Measurements from ENCODE around the gene EMC7. TPM values are rescaled to one million over a fixed set of nuclear protein-coding genes. Genes with fewer than 3 reads are reported as not detected.

The EMC7 gene
- total RNA-seq, 2 experiments from 2014 or later: 56.3 to 63.0 TPM

GRCh38 chr15:34109797-34110663, 8.4 kb upstream of the EMC7 start:
- no peaks in the 10 kb centered on the region for H3K4me1 Mint-ChIP-seq
- H3K36me3 Mint-ChIP-seq: peaks cover 4% of the 10 kb centered on the region
- H3K4me3 Mint-ChIP-seq: no peak overlapping the region
- peaks cover 6% of the 10 kb centered on the region for H3K27me3 Mint-ChIP-seq
- peaks cover under 1% of the 10 kb centered on the region for H3K9me3 Mint-ChIP-seq
- no peak overlapping the region for H3K27ac Mint-ChIP-seq
- no peak for DNase-seq

DNA sequence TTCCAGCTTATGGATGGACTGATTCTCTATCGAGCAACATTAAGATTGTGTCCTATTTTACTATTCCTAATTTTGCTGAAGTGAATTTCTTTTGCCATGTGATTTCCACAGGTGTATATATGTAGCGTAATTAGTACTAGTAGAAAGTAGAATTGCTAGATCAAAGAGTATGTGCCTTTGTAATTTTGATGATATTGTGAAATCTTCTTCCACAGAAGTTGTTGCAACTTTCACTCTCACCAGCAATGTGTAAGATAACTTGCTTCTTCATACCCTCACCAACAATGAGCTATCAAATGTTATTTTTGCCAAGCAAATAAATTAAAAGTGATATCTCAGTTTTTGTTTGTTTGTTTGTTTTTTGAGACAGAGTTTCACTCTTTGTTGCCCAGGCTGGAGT, 5.7 kb upstream of the EMC7 start:
- Mint-ChIP-seq H3K9me3 (peaks cover 13% of the 10 kb centered on the region), H3K4me3 (no peak overlapping the region), H3K27me3 (no peaks in the 10 kb centered on the region), H3K4me1 (peaks cover 6% of the 10 kb centered on the region), H3K36me3 (peaks cover 29% of the 10 kb centered on the region), H3K27ac (no peak overlapping the region)
- no peak for DNase-seq

- Mint-ChIP-seq H3K4me3 (no peak overlapping the region), H3K9me3 (peaks cover 16% of the 10 kb centered on the region), H3K27me3 (no peaks in the 10 kb centered on the region), H3K4me1 (peaks cover 8% of the 10 kb centered on the region), H3K27ac (no peak overlapping the region), H3K36me3 (peaks cover 35% of the 10 kb centered on the region)
- DNase-seq: no peak
Measured at GRCh38 chr15:34106423-34106822, 4.8 kb upstream of the EMC7 start.

- peak overlapping the region; percentile 100 for H3K4me3 Mint-ChIP-seq
- no peak for DNase-seq
- H3K27me3 Mint-ChIP-seq: no peaks in the 10 kb centered on the region
- peak overlapping the region; percentile 99 for H3K27ac Mint-ChIP-seq
- peaks cover 16% of the 10 kb centered on the region for H3K9me3 Mint-ChIP-seq
- peaks cover 43% of the 10 kb centered on the region for H3K36me3 Mint-ChIP-seq
- H3K4me1 Mint-ChIP-seq: peaks cover 26% of the 10 kb centered on the region
Measured at GRCh38 chr15:34102175-34102925, 688 bp upstream of the EMC7 start.

DNA sequence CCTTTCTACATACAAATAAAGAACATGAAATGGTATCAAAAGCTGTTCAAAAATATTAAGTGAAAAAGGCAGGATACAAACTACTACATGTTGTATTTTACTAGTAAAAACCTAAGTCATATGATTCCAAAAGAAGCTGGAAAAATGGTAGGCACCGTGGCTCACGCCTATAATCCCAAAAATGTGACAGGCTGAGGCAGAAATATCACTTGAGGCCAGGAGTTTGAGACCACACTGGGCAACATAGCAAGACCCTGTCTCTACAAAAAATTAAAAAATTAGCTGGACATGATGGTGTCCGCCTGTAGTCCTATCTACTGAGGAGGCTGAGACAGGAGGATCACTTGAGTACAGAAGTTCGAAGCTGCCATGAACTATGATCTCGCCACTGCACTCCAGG, 1.7 kb downstream of the EMC7 start:
- Mint-ChIP-seq H3K9me3 (peaks cover 13% of the 10 kb centered on the region), H3K27me3 (no peaks in the 10 kb centered on the region), H3K36me3 (peaks cover 40% of the 10 kb centered on the region), H3K4me1 (peaks cover 29% of the 10 kb centered on the region), H3K27ac (no peak overlapping the region), H3K4me3 (peak overlapping the region; percentile 100)
- no peak for DNase-seq

- H3K4me1 Mint-ChIP-seq: no peaks in the 10 kb centered on the region
Measured at GRCh38 chr15:34085746-34086145, 15.9 kb downstream of the EMC7 start.

DNA sequence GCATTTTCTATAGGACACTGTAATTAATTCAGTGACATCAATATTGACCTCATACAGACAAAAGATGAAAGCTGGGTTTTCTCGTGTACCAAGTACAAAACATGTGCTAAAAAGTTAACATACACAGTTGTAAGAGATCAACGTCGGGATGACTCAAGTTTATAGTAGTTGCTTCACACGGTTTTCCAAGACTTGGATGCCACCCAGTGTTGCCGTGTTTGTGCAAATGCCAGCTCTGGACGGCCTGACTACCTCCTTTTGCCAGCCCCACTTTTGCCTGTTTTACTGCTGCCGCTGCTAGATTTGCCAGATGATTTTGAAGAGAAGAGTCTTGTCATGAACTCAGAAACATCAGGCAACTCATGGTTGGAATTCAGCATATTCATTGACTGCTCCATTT, 17.6 kb downstream of the EMC7 start:
- H3K27me3 Mint-ChIP-seq: no peaks in the 10 kb centered on the region
- no peak overlapping the region for H3K4me3 Mint-ChIP-seq
- no peaks in the 10 kb centered on the region for H3K4me1 Mint-ChIP-seq
- peaks cover 11% of the 10 kb centered on the region for H3K36me3 Mint-ChIP-seq
- H3K9me3 Mint-ChIP-seq: no peaks in the 10 kb centered on the region
- DNase-seq: no peak
- H3K27ac Mint-ChIP-seq: no peak overlapping the region

More at GRCh38 chr15:34085746-34086145, 15.9 kb downstream of the EMC7 start:
- Mint-ChIP-seq H3K4me3 (no peak overlapping the region), H3K27me3 (no peaks in the 10 kb centered on the region), H3K27ac (no peak overlapping the region), H3K36me3 (peaks cover 11% of the 10 kb centered on the region), H3K9me3 (no peaks in the 10 kb centered on the region)
- DNase-seq: no peak

DNA sequence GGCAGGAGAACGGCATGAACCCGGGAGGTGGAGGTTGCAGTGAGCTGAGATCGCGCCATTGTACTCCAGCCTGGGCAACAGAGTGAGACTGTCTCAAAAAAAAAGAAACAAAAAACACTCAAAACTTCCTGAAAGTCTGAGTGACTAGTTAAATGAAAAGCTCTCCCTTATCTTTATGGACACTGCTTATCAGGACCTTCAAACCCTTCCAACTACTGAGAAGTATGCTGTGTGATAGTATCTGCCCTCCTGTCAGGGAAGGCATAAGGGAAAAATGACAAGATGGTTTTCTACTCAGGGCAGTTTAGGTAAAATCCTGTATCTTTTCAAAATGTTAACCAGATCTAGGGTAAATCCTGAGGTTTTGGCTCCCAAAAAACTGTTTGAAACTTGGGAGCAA, 21.8 kb downstream of the EMC7 start:
- H3K36me3 Mint-ChIP-seq: peaks cover 5% of the 10 kb centered on the region
- H3K4me3 Mint-ChIP-seq: no peak overlapping the region
- no peaks in the 10 kb centered on the region for H3K27me3 Mint-ChIP-seq
- H3K4me1 Mint-ChIP-seq: no peaks in the 10 kb centered on the region
- H3K9me3 Mint-ChIP-seq: no peaks in the 10 kb centered on the region
- H3K27ac Mint-ChIP-seq: no peak overlapping the region
- no peak for DNase-seq

- no peaks in the 10 kb centered on the region for H3K4me1 Mint-ChIP-seq
- H3K4me3 Mint-ChIP-seq: no peak overlapping the region
- no peak for DNase-seq
- no peaks in the 10 kb centered on the region for H3K27me3 Mint-ChIP-seq
- peaks cover 5% of the 10 kb centered on the region for H3K36me3 Mint-ChIP-seq
- no peak overlapping the region for H3K27ac Mint-ChIP-seq
- H3K9me3 Mint-ChIP-seq: no peaks in the 10 kb centered on the region
Measured at GRCh38 chr15:34078900-34079299, 22.8 kb downstream of the EMC7 start.

DNA sequence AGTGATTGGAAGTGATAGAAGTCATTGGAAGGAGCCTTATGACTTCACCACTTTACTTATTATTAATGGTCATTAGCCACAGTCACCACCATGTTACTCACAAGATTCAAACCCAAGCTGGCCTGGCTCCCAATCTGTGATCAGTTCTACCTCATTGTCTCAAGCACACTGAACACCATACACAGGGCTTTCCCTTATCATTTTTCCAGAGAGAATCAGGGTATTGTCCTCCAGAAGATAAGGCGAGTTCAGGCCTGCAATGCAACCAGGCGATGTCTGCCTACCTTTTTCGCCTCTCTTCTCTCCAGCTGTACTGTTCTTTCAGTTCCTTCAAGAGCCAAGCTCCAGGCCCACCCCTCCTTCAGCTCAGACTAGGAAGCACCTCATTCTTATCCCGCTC, 24.9 kb downstream of the EMC7 start:
- H3K27ac Mint-ChIP-seq: no peak overlapping the region
- no peaks in the 10 kb centered on the region for H3K9me3 Mint-ChIP-seq
- no peaks in the 10 kb centered on the region for H3K36me3 Mint-ChIP-seq
- H3K4me1 Mint-ChIP-seq: no peaks in the 10 kb centered on the region
- no peak overlapping the region for H3K4me3 Mint-ChIP-seq
- H3K27me3 Mint-ChIP-seq: no peaks in the 10 kb centered on the region
- DNase-seq: no peak

DNA sequence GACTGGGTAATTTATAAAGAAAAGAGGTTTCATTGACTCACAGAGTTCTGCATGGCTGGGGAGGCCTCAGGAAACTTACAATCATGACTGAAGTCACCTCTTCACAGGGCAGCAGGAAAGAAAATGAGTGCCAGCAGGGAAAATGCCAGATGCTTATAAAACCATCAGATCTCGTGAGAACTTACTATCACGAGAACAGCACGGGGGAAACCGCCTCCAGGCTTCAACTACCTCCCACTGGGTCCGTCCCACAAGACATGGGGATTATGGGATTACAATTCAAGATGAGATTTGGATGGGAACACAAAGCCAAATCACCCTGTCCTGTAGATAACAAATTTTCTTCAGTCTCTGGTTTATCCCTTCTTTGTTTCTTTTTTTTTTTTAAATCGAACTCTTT, 31.7 kb downstream of the EMC7 start:
- H3K4me1 Mint-ChIP-seq: no peaks in the 10 kb centered on the region
- no peak overlapping the region for H3K27ac Mint-ChIP-seq
- H3K27me3 Mint-ChIP-seq: no peaks in the 10 kb centered on the region
- no peak for DNase-seq
- H3K36me3 Mint-ChIP-seq: no peaks in the 10 kb centered on the region
- no peaks in the 10 kb centered on the region for H3K9me3 Mint-ChIP-seq
- no peak overlapping the region for H3K4me3 Mint-ChIP-seq

DNA sequence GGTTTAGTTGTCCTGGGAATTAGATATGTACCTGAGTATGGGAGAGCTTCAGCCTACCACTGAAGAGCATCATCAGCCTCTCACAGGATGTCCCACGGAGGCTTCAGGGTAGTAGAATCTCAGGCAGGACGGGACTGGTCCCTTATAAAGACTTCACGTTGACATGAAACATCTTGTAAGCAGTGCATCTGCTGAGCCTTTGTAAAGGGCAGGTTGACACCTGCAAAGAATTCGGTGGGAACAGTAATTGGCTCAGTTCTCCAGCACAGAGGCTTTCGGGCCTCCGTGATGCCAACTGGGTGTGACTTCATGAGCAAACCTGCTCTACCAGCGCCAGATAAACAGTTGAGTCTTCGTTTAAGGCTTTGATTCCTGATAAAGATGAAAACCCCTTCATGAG, 35.7 kb downstream of the EMC7 start:
- Mint-ChIP-seq H3K4me1 (peaks cover 2% of the 10 kb centered on the region), H3K36me3 (no peaks in the 10 kb centered on the region), H3K27me3 (no peaks in the 10 kb centered on the region), H3K4me3 (no peak overlapping the region), H3K9me3 (no peaks in the 10 kb centered on the region), H3K27ac (no peak overlapping the region)
- DNase-seq: no peak

GRCh38 chr15:34065261-34065660, 36.4 kb downstream of the EMC7 start:
- Mint-ChIP-seq H3K4me1 (peaks cover 2% of the 10 kb centered on the region), H3K27me3 (no peaks in the 10 kb centered on the region), H3K9me3 (no peaks in the 10 kb centered on the region), H3K27ac (no peak overlapping the region), H3K4me3 (no peak overlapping the region), H3K36me3 (no peaks in the 10 kb centered on the region)
- DNase-seq: no peak

DNA sequence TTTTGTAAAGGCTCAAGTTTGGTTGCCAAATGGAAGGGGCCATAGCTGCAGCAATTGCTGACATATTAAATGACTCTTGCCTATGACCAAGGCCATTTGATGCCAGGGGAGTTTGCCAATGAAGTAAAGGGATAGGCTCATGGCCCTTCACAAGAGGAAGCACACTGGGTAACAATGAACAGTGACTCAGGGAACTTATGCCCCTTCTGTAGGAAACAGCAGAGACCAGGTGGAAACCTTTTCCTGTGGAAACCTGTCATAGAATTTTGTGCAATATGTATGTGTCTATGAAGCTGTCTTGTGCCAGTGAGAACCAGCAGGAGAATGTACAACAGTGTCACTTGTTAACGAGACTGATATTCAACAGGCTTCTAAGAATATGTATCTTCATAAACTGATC, 37.2 kb downstream of the EMC7 start:
- Mint-ChIP-seq H3K4me3 (no peak overlapping the region), H3K4me1 (peaks cover 2% of the 10 kb centered on the region), H3K27ac (no peak overlapping the region), H3K9me3 (no peaks in the 10 kb centered on the region), H3K27me3 (no peaks in the 10 kb centered on the region), H3K36me3 (no peaks in the 10 kb centered on the region)
- no peak for DNase-seq

DNA sequence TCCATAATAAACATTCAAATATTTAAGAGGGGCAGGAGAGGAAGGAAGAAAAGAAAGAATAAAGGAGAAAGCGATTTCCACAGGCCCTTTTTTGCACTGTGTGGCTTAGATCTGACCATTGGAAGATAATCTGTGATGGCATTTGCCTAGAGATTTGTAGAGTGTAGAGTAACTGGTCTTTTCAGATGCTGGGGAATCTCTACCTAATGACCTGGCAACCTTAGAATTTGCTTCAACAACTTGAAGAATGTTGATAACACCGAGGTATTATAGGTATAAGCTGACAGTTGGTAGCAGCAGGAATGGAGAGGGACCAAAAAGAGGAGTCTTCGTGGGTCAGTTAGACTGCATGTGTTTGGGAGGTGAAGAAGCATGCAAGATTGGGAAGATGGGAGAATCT, 41.7 kb downstream of the EMC7 start:
- Mint-ChIP-seq H3K4me3 (no peak overlapping the region), H3K9me3 (no peaks in the 10 kb centered on the region), H3K27me3 (no peaks in the 10 kb centered on the region), H3K4me1 (peaks cover 2% of the 10 kb centered on the region), H3K27ac (no peak overlapping the region), H3K36me3 (no peaks in the 10 kb centered on the region)
- DNase-seq: no peak

- H3K4me3 Mint-ChIP-seq: no peak overlapping the region
- no peaks in the 10 kb centered on the region for H3K36me3 Mint-ChIP-seq
- no peak for DNase-seq
- H3K4me1 Mint-ChIP-seq: peaks cover 2% of the 10 kb centered on the region
- no peak overlapping the region for H3K27ac Mint-ChIP-seq
- no peaks in the 10 kb centered on the region for H3K27me3 Mint-ChIP-seq
- no peaks in the 10 kb centered on the region for H3K9me3 Mint-ChIP-seq
Measured at GRCh38 chr15:34059476-34059875, 42.2 kb downstream of the EMC7 start.

All from activated naive CD8-positive, alpha-beta T cell treated with anti-CD3 and anti-CD28 coated beads for 36 hours (primary cell).